Right lobe of liver (tissue), 6 donors: ENCODE data around the gene ITPRIPL1. TPM values are rescaled to one million over a fixed set of nuclear protein-coding genes. Genes with fewer than 3 reads are reported as not detected.
A peak's percentile ranks its signal among the peaks of the same experiment; 100 is the strongest.

Experiments used
- ATAC-seq, 4 donors: fragments of 200-7000 bp; cut with Tn5 transposase; one replicate each; pipeline ENCODE4 v1.9.1; 2020; ENCODE audit warnings: mild to moderate bottlenecking in 4 of 4, moderate library complexity in 4 of 4
- DNase-seq, 3 donors: peaks; one replicate each; pipeline ENCODE4 v3.0.0-alpha.2; 2020
- H3K27ac ChIP-seq, 3 donors: fragments of 200-600 bp; one replicate each; pipeline ENCODE4 v1.8.0; 2022
- H3K27me3 ChIP-seq, 2 donors: fragments of 200-600 bp; one replicate each; pipeline ENCODE4 v1.8.0; 2022
- H3K36me3 ChIP-seq, 4 donors: fragments of 200-600 bp; sonication (generic) in 1 of 4; one replicate each; pipeline versions ENCODE4 v1.5.1 to v1.8.0; 2017 to 2022; ENCODE audit warnings: control low read depth in 1 of 4
- H3K4me1 ChIP-seq, 4 donors: fragments of 200-600 bp; sonication (generic) in 1 of 4; one replicate each; pipeline versions ENCODE4 v1.5.1 to v1.8.0; 2017 to 2022; ENCODE audit warnings: control low read depth in 1 of 4
- H3K4me3 ChIP-seq, 3 donors: fragments of 200-600 bp; one replicate each; pipeline ENCODE4 v1.8.0; 2022
- H3K9me3 ChIP-seq, 4 donors: fragments of 200-600 bp; sonication (generic) in 1 of 4; one replicate each; pipeline versions ENCODE4 v1.5.1 to v1.8.0; 2017 to 2022; ENCODE audit warnings: control low read depth in 1 of 4
- POLR2A ChIP-seq: fragments of 450-650 bp; IDR thresholded peaks from one replicate; pipeline ENCODE4 v1.6.1; 2017; ENCODE audit warnings: antibody characterized with exemption, mild to moderate bottlenecking
- WGBS: methylation state at CpG from one replicate; pipeline ENCODE4 v1.1.6; 2018; ENCODE audit warnings: low coverage, low lambda C conversion rate; ENCODE audit not compliant: insufficient coverage; ENCODE audit errors: missing lambda C conversion rate; 5-methylcytosine and 5-hydroxymethylcytosine counted together
- intact Hi-C, 2 donors: fragments of 100-400 bp; cut with DNase I; formaldehyde crosslinking; loops; one replicate each; pipeline versions ENCODE4 v1.11.2 to v1.14.1; 2022
- total RNA-seq, 6 experiments: library from RNA; depleted of rRNA in 2 of 6; stranded (reverse); fragments of >200 nt in 2 of 6; fragmentation: NEBNext Ultra II Directional in 3 of 6; extraction: Animal tissue kit (Norgen Biotek cat#: 25700) in 3 of 6; gene quantifications; one replicate each; pipeline versions ENCODE4 v1.1.0 to v1.2.4, GENCODE V29; 2016 to 2023
- TF ChIP-seq, protein P1 (sequence below), 4 donors: fragments of 200-600 bp in 3 of 4; fragments of 450-650 bp in 1 of 4; IDR thresholded peaks; one replicate each; pipeline versions ENCODE4 v1.5.1 to v1.8.0; 2016 to 2022; ENCODE audit warnings: antibody characterized with exemption in 4 of 4, mild to moderate bottlenecking in 2 of 4
- donor health status: DM: no; HTN: yes; CAD: no.
- donor health status: DM: no; HTN: no; CAD: no.
- donor health status: DM: no; HTN: no; CAD: no.
- donor health status: DM: no; HTN: yes; CAD: no.
- donor health status: DM: no; HTN: yes; CAD: no.

ITPRIPL1 gene
- total RNA-seq, 6 experiments from 2014 or later = 0.15 to 1.2 (median 0.24) TPM

DNA sequence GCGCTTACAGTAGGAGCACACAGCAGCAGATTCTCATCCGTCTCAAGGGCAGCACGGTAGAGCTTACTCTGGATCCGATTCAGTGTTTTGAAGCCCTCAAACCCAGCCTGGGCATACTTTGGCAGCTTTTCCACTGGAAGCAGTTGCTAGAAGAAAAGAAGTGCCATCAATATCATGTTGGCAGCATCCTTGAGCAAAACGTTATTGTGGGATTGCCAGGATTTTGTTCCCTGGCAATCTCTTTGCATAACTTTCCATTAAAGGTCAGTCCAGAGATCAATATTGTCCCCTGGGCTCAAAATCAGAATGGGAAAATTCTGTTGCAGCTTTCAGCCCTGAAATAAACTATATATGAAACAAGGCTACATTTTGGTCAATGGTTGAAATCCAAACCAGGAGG lies 28.2 kb upstream of the ITPRIPL1 start:
- peak in 2 of 3 donors; percentile 62 to 77 for DNase-seq
- WGBS = 45% methylated on average over 5 of the region's 5 CpGs
- no peak for TF ChIP-seq POLR2A
- TF ChIP-seq, protein P1, sequence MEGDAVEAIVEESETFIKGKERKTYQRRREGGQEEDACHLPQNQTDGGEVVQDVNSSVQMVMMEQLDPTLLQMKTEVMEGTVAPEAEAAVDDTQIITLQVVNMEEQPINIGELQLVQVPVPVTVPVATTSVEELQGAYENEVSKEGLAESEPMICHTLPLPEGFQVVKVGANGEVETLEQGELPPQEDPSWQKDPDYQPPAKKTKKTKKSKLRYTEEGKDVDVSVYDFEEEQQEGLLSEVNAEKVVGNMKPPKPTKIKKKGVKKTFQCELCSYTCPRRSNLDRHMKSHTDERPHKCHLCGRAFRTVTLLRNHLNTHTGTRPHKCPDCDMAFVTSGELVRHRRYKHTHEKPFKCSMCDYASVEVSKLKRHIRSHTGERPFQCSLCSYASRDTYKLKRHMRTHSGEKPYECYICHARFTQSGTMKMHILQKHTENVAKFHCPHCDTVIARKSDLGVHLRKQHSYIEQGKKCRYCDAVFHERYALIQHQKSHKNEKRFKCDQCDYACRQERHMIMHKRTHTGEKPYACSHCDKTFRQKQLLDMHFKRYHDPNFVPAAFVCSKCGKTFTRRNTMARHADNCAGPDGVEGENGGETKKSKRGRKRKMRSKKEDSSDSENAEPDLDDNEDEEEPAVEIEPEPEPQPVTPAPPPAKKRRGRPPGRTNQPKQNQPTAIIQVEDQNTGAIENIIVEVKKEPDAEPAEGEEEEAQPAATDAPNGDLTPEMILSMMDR (IDR thresholded peaks at IDR 0.05) = no peak
- no peaks in the 10 kb centered on the region for H3K9me3 ChIP-seq
- peaks cover 0 to 33% (median 14%) of the 10 kb centered on the region in 4 donors for H3K4me1 ChIP-seq
- peaks cover 5 to 99% (median 47%) of the 10 kb centered on the region in 4 donors for H3K36me3 ChIP-seq
- peak; percentile 78 to 90 (median 84) for ATAC-seq
- no peak overlapping the region for H3K4me3 ChIP-seq
- intact Hi-C loops = no loop called here
- H3K27me3 ChIP-seq = no peaks in the 10 kb centered on the region
- H3K27ac ChIP-seq = peak overlapping the region in 2 of 3 donors; percentile 58 to 87

DNA sequence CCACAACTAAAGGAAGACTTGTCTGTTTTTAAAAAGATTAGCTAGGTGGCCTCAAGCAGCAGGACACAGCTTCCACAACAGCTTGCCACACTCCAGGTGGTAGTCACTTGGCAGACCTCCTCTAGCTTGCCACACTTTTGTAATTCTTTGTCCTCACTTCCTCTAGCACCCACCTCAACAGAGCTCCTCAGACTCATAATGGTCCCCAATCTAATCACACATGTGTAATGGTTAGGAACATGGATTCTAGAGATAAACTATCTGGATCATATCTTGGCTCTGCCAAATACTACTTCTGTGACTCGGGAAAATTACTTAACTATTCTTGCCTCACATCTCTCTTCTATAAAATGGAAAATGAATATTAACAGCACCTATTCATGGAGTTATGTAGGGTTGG lies 23.3 kb upstream of the ITPRIPL1 start:
- DNase-seq (no peak), ATAC-seq (no peak)
- Histone ChIP-seq H3K27ac (no peak overlapping the region), H3K4me3 (no peak overlapping the region), H3K36me3 (peaks cover 0 to 74% (median 27%) of the 10 kb centered on the region in 4 donors), H3K4me1 (peaks cover 0 to 32% (median 16%) of the 10 kb centered on the region in 4 donors), H3K9me3 (no peaks in the 10 kb centered on the region), H3K27me3 (no peaks in the 10 kb centered on the region)
- intact Hi-C loops = no loop called here
- 60% methylated on average over 1 of the region's 1 CpG for WGBS
- no peak for TF ChIP-seq POLR2A

DNA sequence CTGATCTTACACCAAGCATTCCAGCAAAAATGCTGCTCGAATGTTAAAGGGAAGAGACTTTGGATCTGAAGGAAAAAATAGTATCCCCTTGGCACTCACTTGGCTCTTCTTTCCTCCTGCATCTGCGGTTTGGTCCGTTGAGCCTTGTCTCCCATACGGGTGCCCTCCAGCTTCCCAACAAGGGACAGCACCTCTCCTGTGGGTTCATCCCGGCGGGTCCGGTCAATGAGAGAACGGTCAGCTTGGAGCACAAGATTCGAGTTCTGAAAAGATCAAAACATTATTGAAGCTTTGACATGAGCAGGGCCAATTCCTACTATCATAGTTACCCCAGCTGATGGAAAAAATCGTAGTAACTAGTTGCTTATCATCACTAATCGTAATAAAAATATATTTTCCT lies 20.5 kb upstream of the ITPRIPL1 start:
- DNase-seq (no peak), ATAC-seq (no peak)
- intact Hi-C loops = no loop called here
- Histone ChIP-seq H3K27me3 (no peaks in the 10 kb centered on the region), H3K27ac (peak overlapping the region in 1 of 3 donors; percentile 70), H3K4me1 (peaks cover 0 to 17% (median 5%) of the 10 kb centered on the region in 4 donors), H3K36me3 (peaks cover 0 to 46% (median 15%) of the 10 kb centered on the region in 4 donors), H3K9me3 (no peaks in the 10 kb centered on the region), H3K4me3 (peak overlapping the region; percentile 75 to 93 (median 90))
- no peak for TF ChIP-seq POLR2A
- TF ChIP-seq, protein P1 (IDR thresholded peaks at IDR 0.05) = no peak
- 66% methylated on average over 11 of the region's 11 CpGs for WGBS

DNA sequence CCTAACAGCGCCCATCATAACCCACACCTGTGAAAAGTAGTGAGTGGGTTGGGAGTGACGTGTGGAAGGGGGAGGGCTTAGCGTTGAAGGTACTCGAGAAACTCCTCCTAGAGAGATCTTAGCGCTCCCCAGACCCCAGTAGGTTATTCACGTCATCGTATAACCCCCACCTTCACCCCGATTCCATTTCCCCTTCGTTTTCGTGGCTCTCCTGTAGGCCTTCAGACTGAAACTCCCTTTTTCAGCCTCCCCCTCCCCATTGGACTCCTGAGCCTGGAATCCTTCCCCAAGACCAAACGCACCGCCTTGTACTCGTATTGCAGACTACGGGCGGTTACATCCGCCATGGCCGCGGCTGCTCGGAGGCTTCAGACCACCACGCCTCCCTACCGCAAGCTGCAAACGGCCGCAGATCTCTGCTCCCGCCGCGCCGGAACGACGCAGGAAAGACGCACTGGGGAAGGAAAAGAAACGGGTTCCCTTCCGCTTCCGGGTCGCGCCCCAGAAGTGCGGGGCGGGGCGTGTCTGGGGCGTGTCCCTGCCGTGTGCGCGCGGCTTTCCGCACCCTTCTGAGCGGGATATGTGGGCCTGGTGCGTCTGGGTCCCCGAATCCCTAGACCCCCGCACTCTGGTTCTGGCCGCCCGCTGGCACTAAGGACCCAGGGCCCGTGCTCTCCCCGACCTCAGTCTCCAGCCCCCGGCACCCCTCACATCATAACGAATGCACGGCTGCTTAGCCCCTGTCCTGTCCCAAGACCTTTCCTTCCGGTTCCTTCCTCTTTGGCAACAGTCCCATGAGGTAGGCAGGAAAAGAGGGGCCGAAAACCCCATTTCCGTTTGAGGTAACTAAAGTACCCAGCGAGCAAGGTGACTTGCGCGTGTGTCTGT lies 19.8 kb upstream of the ITPRIPL1 start, which contains the start of gene SNRNP200:
TSS of gene SNRNP200 (minus strand) at position 456 of the 888 bp plus-strand sequence. CDS start at position 347, 109 bp downstream.
- 0% methylated on average over 30 of the region's 61 CpGs for WGBS
- Histone ChIP-seq H3K9me3 (no peaks in the 10 kb centered on the region), H3K4me3 (peak within 1 kb of the TSS; percentile 75 to 93 (median 90)), H3K36me3 (peaks cover 0 to 39% (median 11%) of the 10 kb centered on the region in 4 donors), H3K27me3 (no peaks in the 10 kb centered on the region), H3K4me1 (peaks cover 0 to 17% (median 5%) of the 10 kb centered on the region in 4 donors), H3K27ac (peak within 1 kb of the TSS; percentile 41 to 78 (median 70))
- TF ChIP-seq, protein P1 (IDR thresholded peaks at IDR 0.05) = no peak
- peak; percentile 78 for TF ChIP-seq POLR2A
- ATAC-seq = peak; percentile 100
- peak; percentile 88 to 92 (median 91) for DNase-seq
- intact Hi-C loops = no loop called here

DNA sequence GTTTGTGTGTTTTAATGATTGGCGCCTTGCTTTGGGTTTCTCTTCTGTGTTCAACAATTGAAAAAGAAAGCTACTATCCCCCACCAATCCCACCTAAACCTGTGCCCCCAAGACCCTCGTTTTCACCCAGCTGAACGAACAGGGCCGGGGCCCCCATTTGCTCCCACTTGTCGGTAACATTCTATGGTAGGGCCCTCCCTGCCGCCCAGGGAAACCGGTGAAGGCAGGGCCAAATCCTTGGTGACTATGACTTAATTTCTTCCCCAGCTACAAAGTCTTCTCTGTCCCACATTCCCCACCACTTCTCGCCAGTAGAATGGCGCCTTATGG lies 19.2 kb upstream of the ITPRIPL1 start:
- Histone ChIP-seq H3K27me3 (no peaks in the 10 kb centered on the region), H3K36me3 (peaks cover 0 to 33% (median 8%) of the 10 kb centered on the region in 4 donors), H3K4me3 (peak overlapping the region; percentile 75 to 93 (median 90)), H3K4me1 (peaks cover 0 to 17% (median 5%) of the 10 kb centered on the region in 4 donors), H3K9me3 (no peaks in the 10 kb centered on the region), H3K27ac (peak overlapping the region; percentile 41 to 78 (median 70))
- DNase-seq (no peak), ATAC-seq (no peak)
- TF ChIP-seq, protein P1 (IDR thresholded peaks at IDR 0.05) = no peak
- TF ChIP-seq POLR2A = no peak
- 21% methylated on average over 9 of the region's 9 CpGs for WGBS
- intact Hi-C loops = no loop called here
